ENCODE measurements around the gene GPR152.

GRCh38 chr11:67405688-67406339, 46.7 kb downstream of the GPR152 start:
- no peak for TF ChIP-seq EZH2 (IDR thresholded peaks at IDR 0.05; ENCODE audit: insufficient read depth, poor library complexity, severe bottlenecking)
- TF ChIP-seq EZH2phosphoT487 (IDR thresholded peaks at IDR 0.05; ENCODE audit: insufficient read depth, low read depth): no peak
